SK-N-SH (cell line): ENCODE measurements around the gene MYO18B. TPM values are rescaled to one million over a fixed set of nuclear protein-coding genes. Genes with fewer than 3 reads are reported as not detected.

ENCODE experiments used
- CTCF ChIA-PET: fragments of 300-600, 350-600 bp; formaldehyde crosslinking; extraction: SDS; loops from one replicate; lab custom pipeline; 2021; lab: Yijun Ruan, JAX
- POLR2A ChIA-PET: fragments of 350-600 bp; sonication (Branson Sonifier 250); formaldehyde crosslinking; extraction: SDS; loops from one replicate; lab custom pipeline; 2020; ENCODE audit warnings: antibody characterized with exemption, inconsistent platforms; lab: Yijun Ruan, JAX
- DNase-seq: peaks from one replicate; pipeline ENCODE4 v3.0.0; 2012
- H2AFZ ChIP-seq: fragments of 200-600 bp; sonication (generic); 2 replicates; pipeline ENCODE4 v1.8.1; 2016; ENCODE audit warnings: antibody characterized with exemption, mild to moderate bottlenecking, low read depth
- H3F3A ChIP-seq: fragments of 200-600 bp; sonication (generic); replicated peaks from 2 replicates; pipeline ENCODE3; 2016; ENCODE audit warnings: antibody characterized with exemption, mild to moderate bottlenecking; ENCODE audit not compliant: insufficient read depth
- H3K27ac ChIP-seq, 2 experiments: fragments of 200-500 bp in 1 of 2; fragments of 200-600 bp in 1 of 2; sonication (Bioruptor generic) in 1 of 2; sonication (generic), shearing (Covaris generic) in 1 of 2; 2 replicates each; pipeline versions ENCODE4 v1.5.1 to v1.6.1; 2014 to 2016; ENCODE audit warnings: low read depth in 2 of 2, inconsistent platforms in 1 of 2, low read length in 1 of 2, mild to moderate bottlenecking in 1 of 2, mixed read lengths in 1 of 2
- H3K27me3 ChIP-seq: fragments of 200-600 bp; sonication (generic), shearing (Covaris generic); 2 replicates; pipeline ENCODE4 v1.6.1; 2016; ENCODE audit warnings: mixed run types; ENCODE audit not compliant: insufficient read depth
- H3K36me3 ChIP-seq, 2 experiments: fragments of 200-500 bp in 1 of 2; fragments of 200-600 bp in 1 of 2; sonication (Bioruptor generic) in 1 of 2; sonication (generic) in 1 of 2; replicated peaks in 1 of 2; 2 replicates each; pipeline versions ENCODE3 to v1.5.1; 2014 to 2016; ENCODE audit warnings: low read length in 1 of 2, mild to moderate bottlenecking in 1 of 2; ENCODE audit not compliant: insufficient read depth in 2 of 2, control insufficient read depth in 1 of 2
- H3K4me1 ChIP-seq, 2 experiments: fragments of 200-500 bp in 1 of 2; fragments of 200-600 bp in 1 of 2; sonication (Bioruptor generic) in 1 of 2; sonication (generic), shearing (Covaris generic) in 1 of 2; 2 replicates each; pipeline versions ENCODE4 v1.5.1 to v1.6.1; 2014 to 2016; ENCODE audit warnings: low read depth in 1 of 2, low read length in 1 of 2, mixed run types in 1 of 2; ENCODE audit not compliant: insufficient read depth in 2 of 2, control insufficient read depth in 1 of 2
- H3K4me2 ChIP-seq: fragments of 200-600 bp; sonication (generic), shearing (Covaris generic); 2 replicates; pipeline ENCODE4 v1.6.1; 2017; ENCODE audit warnings: mixed run types
- H3K4me3 ChIP-seq, 2 experiments: fragments of 200-500 bp in 1 of 2; fragments of 200-600 bp in 1 of 2; sonication (Bioruptor generic) in 1 of 2; sonication (generic), shearing (Covaris generic) in 1 of 2; 2 replicates each; pipeline versions ENCODE4 v1.5.1 to v1.8.1; 2014 to 2016; ENCODE audit warnings: low read depth in 2 of 2, inconsistent platforms in 1 of 2, low read length in 1 of 2, mild to moderate bottlenecking in 1 of 2, mixed read lengths in 1 of 2, moderate library complexity in 1 of 2
- H3K79me2 ChIP-seq: fragments of 200-600 bp; sonication (generic); 2 replicates; pipeline ENCODE4 v1.8.1; 2017; ENCODE audit warnings: mild to moderate bottlenecking; ENCODE audit not compliant: insufficient read depth
- H3K9ac ChIP-seq: fragments of 200-600 bp; sonication (generic); 2 replicates; pipeline ENCODE4 v1.6.1; 2017; ENCODE audit warnings: mixed run types
- H3K9me2 ChIP-seq: fragments of 200-600 bp; sonication (generic); 2 replicates; pipeline ENCODE4 v1.6.1; 2017; ENCODE audit warnings: mixed run types
- H3K9me3 ChIP-seq: fragments of 200-600 bp; sonication (generic); 2 replicates; pipeline ENCODE4 v1.6.1; 2017; ENCODE audit warnings: mixed run types, mild to moderate bottlenecking, moderate library complexity
- H4K20me1 ChIP-seq: fragments of 200-600 bp; sonication (generic); 2 replicates; pipeline ENCODE4 v1.6.1; 2017; ENCODE audit warnings: mild to moderate bottlenecking, mixed run types; ENCODE audit not compliant: insufficient read depth
- CHD2 ChIP-seq: fragments of 150-350 bp; IDR thresholded peaks from 2 replicates; pipeline ENCODE4 v1.6.1; 2018; ENCODE audit warnings: low read length; ENCODE audit not compliant: partially characterized antibody
- ELF1 ChIP-seq: IDR thresholded peaks from 2 replicates; pipeline ENCODE4 v1.4.0; 2012
- EP300 ChIP-seq, 2 experiments: IDR thresholded peaks; 2 replicates each; pipeline versions ENCODE4 v1.4.0 to v1.6.1; 2012; ENCODE audit warnings: borderline replicate concordance in 1 of 2, low read depth in 1 of 2, low read length in 1 of 2
- EZH2phosphoT487 ChIP-seq: fragments of 200-600 bp; sonication (generic); IDR thresholded peaks from 2 replicates; pipeline ENCODE4 v1.6.1; 2017; ENCODE audit warnings: low read depth, mixed run types, mild to moderate bottlenecking, antibody characterized with exemption, moderate library complexity, borderline replicate concordance
- FOSL2 ChIP-seq: IDR thresholded peaks from 2 replicates; pipeline ENCODE4 v1.4.0; 2012; ENCODE audit warnings: low read depth, mild to moderate bottlenecking, moderate library complexity, borderline replicate concordance
- FOXJ3 ChIP-seq: sonication (generic); formaldehyde crosslinking; IDR thresholded peaks from 2 replicates; pipeline ENCODE4 v1.5.1; 2020; ENCODE audit warnings: mild to moderate bottlenecking, missing genetic modification reagents
- FOXM1 ChIP-seq: IDR thresholded peaks from 2 replicates; pipeline ENCODE4 v1.4.0; 2012; ENCODE audit warnings: low read depth, mild to moderate bottlenecking
- GATA2 ChIP-seq: sonication (generic); formaldehyde crosslinking; IDR thresholded peaks from 2 replicates; pipeline ENCODE4 v1.5.0; 2020; ENCODE audit warnings: mild to moderate bottlenecking, missing genetic modification reagents
- MEF2A ChIP-seq: IDR thresholded peaks from 2 replicates; pipeline ENCODE4 v1.4.0; 2012; ENCODE audit warnings: low read depth, borderline replicate concordance
- NFIC ChIP-seq: IDR thresholded peaks from 2 replicates; pipeline ENCODE4 v1.4.0; 2012; ENCODE audit warnings: borderline replicate concordance
- NRF1 ChIP-seq: IDR thresholded peaks from 2 replicates; pipeline ENCODE4 v1.6.1; 2012; ENCODE audit warnings: low read depth, mild to moderate bottlenecking, low read length
- POLR2AphosphoS5 ChIP-seq: IDR thresholded peaks from 2 replicates; pipeline ENCODE4 v1.6.1; 2012; ENCODE audit warnings: low read depth, low read length
- RAD21 ChIP-seq: IDR thresholded peaks from 2 replicates; pipeline ENCODE4 v1.6.1; 2012; ENCODE audit warnings: mild to moderate bottlenecking, low read length
- RFX5 ChIP-seq: IDR thresholded peaks from 2 replicates; pipeline ENCODE4 v1.6.1; 2012; ENCODE audit warnings: mild to moderate bottlenecking, improper control_type of control experiment, low read length
- SMC3 ChIP-seq: IDR thresholded peaks from 2 replicates; pipeline ENCODE4 v1.6.1; 2012; ENCODE audit warnings: low read depth, low read length, improper control_type of control experiment
- TAF1 ChIP-seq: IDR thresholded peaks from 2 replicates; pipeline ENCODE4 v1.6.1; 2012; ENCODE audit warnings: low read depth, mild to moderate bottlenecking, low read length, moderate library complexity, borderline replicate concordance
- TEAD4 ChIP-seq: IDR thresholded peaks from 2 replicates; pipeline ENCODE4 v1.4.0; 2012; ENCODE audit warnings: mild to moderate bottlenecking, borderline replicate concordance; ENCODE audit not compliant: insufficient read depth
- YY1 ChIP-seq: IDR thresholded peaks from 2 replicates; pipeline ENCODE4 v1.4.0; 2012; ENCODE audit warnings: low read depth, mild to moderate bottlenecking
- WGBS: methylation state at CpG from one replicate; pipeline ENCODE4 v1.1.6; 2017; ENCODE audit warnings: low lambda C conversion rate; 5-methylcytosine and 5-hydroxymethylcytosine counted together
- polyA plus RNA-seq, 3 experiments: library from polyadenylated mRNA; depleted of rRNA; stranded (reverse); fragments of >200 nt; gene quantifications; 2 replicates each; pipeline ENCODE4 v1.2.3, GENCODE V29; 2012
- TF ChIP-seq, protein P1 (sequence below): IDR thresholded peaks from 2 replicates; pipeline ENCODE4; 2012
- TF ChIP-seq, protein P2 (sequence below): fragments of 150-350 bp; IDR thresholded peaks from 2 replicates; pipeline ENCODE4 v1.6.1; 2016; ENCODE audit warnings: mild to moderate bottlenecking, low read depth, low read length
- TF ChIP-seq, protein P3 (sequence below): IDR thresholded peaks from 2 replicates; pipeline ENCODE4 v1.4.0; 2012; ENCODE audit warnings: low read depth, borderline replicate concordance

MYO18B gene
- polyA plus RNA-seq, 1 of the 3 experiments (the other 2 are of a cell fraction) = 0.05 TPM

- TF ChIP-seq FOXM1 = no peak
Observed at GRCh38 chr22:25996669-25997068, 254.7 kb downstream of the MYO18B start (continued).

GRCh38 chr22:25997886-25998775, 256.1 kb downstream of the MYO18B start:
- WGBS = 18% methylated on average over 11 of the region's 11 CpGs
- no peaks in the 10 kb centered on the region for H3K36me3 ChIP-seq
- POLR2A ChIA-PET = no interaction called here
- no peak overlapping the region for H2AFZ ChIP-seq
- no peak overlapping the region for H3K27ac ChIP-seq
- no peaks in the 10 kb centered on the region for H3K4me1 ChIP-seq
- no peaks in the 10 kb centered on the region for H4K20me1 ChIP-seq
- no peak overlapping the region for H3K4me2 ChIP-seq
- TF ChIP-seq FOXM1 (no peak), TEAD4 (no peak), GATA2 (CRISPR knock-in tag) (no peak), YY1 (no peak), SMC3 (no peak), FOSL2 (no peak), NRF1 (no peak), EP300 (IDR thresholded peaks at IDR 0.05; ENCODE audit: borderline replicate concordance in 1 of 2, low read depth in 1 of 2, low read length in 1 of 2) (no peak), RAD21 (no peak), ELF1 (no peak)
- TF ChIP-seq, protein P1, sequence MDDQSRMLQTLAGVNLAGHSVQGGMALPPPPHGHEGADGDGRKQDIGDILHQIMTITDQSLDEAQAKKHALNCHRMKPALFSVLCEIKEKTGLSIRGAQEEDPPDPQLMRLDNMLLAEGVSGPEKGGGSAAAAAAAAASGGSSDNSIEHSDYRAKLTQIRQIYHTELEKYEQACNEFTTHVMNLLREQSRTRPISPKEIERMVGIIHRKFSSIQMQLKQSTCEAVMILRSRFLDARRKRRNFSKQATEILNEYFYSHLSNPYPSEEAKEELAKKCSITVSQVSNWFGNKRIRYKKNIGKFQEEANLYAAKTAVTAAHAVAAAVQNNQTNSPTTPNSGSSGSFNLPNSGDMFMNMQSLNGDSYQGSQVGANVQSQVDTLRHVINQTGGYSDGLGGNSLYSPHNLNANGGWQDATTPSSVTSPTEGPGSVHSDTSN = no peak
- H3F3A ChIP-seq = no peaks in the 10 kb centered on the region
- CTCF ChIA-PET = interaction anchor here (0.6 to 0.9 kb wide), 2 partner anchors 173 to 1702 kb away, joined by 3 read pairs; no protein-coding TSS in a partner anchor
- H3K9ac ChIP-seq = no peak overlapping the region
- no peaks in the 10 kb centered on the region for H3K79me2 ChIP-seq
- H3K27me3 ChIP-seq = no peaks in the 10 kb centered on the region
- DNase-seq = no peak
- no peaks in the 10 kb centered on the region for H3K9me3 ChIP-seq
- H3K9me2 ChIP-seq = no peaks in the 10 kb centered on the region
- no peak overlapping the region for H3K4me3 ChIP-seq

- H2AFZ ChIP-seq = no peak overlapping the region
- POLR2A ChIA-PET = no interaction called here
- WGBS = 19% methylated on average over 2 of the region's 2 CpGs
- no peak overlapping the region for H3K9ac ChIP-seq
- no peaks in the 10 kb centered on the region for H3K79me2 ChIP-seq
- no peaks in the 10 kb centered on the region for H3K36me3 ChIP-seq
- H3K27ac ChIP-seq = no peak overlapping the region
- H3K4me2 ChIP-seq = no peak overlapping the region
- no peaks in the 10 kb centered on the region for H4K20me1 ChIP-seq
- CTCF ChIA-PET = interaction anchor here (1.2 kb wide), 1 partner anchor 83 kb away, joined by 5 read pairs; no protein-coding TSS in a partner anchor
- no peaks in the 10 kb centered on the region for H3F3A ChIP-seq
- no peak for DNase-seq
- H3K9me3 ChIP-seq = no peaks in the 10 kb centered on the region
- H3K4me1 ChIP-seq = peaks cover 0 to 4% of the 10 kb centered on the region in 2 experiments; a peak in 2 of 4 replicates
- H3K4me3 ChIP-seq = no peak overlapping the region
- H3K27me3 ChIP-seq = no peaks in the 10 kb centered on the region
- H3K9me2 ChIP-seq = no peaks in the 10 kb centered on the region
- TF ChIP-seq RFX5 (no peak), NFIC (no peak), TAF1 (no peak), FOXJ3 (CRISPR knock-in tag) (no peak), YY1 (no peak), TEAD4 (no peak), NRF1 (no peak), MEF2A (no peak), CHD2 (no peak), EZH2phosphoT487 (no peak), POLR2AphosphoS5 (no peak)
- TF ChIP-seq, protein P1 = no peak
- TF ChIP-seq, protein P2, sequence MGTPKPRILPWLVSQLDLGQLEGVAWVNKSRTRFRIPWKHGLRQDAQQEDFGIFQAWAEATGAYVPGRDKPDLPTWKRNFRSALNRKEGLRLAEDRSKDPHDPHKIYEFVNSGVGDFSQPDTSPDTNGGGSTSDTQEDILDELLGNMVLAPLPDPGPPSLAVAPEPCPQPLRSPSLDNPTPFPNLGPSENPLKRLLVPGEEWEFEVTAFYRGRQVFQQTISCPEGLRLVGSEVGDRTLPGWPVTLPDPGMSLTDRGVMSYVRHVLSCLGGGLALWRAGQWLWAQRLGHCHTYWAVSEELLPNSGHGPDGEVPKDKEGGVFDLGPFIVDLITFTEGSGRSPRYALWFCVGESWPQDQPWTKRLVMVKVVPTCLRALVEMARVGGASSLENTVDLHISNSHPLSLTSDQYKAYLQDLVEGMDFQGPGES = no peak
- TF ChIP-seq, protein P3, sequence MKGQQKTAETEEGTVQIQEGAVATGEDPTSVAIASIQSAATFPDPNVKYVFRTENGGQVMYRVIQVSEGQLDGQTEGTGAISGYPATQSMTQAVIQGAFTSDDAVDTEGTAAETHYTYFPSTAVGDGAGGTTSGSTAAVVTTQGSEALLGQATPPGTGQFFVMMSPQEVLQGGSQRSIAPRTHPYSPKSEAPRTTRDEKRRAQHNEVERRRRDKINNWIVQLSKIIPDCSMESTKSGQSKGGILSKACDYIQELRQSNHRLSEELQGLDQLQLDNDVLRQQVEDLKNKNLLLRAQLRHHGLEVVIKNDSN = no peak
Observed at GRCh38 chr22:26002456-26002855, 260.5 kb downstream of the MYO18B start.
